ENCODE results near the gene IZUMO1.

DNA sequence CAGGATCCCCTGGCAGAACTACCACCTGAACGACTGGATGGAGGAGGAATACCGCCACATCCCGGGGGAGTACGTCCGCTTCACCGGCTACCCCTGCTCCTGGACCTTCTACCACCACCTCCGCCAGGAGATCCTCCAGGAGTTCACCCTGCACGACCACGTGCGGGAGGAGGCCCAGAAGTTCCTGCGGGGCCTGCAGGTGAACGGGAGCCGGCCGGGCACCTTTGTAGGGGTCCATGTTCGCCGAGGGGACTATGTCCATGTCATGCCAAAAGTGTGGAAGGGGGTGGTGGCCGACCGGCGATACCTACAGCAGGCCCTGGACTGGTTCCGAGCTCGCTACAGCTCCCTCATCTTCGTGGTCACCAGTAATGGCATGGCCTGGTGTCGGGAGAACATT lies 43.4 kb downstream of the IZUMO1 start:
- TF ChIP-seq, protein P1, sequence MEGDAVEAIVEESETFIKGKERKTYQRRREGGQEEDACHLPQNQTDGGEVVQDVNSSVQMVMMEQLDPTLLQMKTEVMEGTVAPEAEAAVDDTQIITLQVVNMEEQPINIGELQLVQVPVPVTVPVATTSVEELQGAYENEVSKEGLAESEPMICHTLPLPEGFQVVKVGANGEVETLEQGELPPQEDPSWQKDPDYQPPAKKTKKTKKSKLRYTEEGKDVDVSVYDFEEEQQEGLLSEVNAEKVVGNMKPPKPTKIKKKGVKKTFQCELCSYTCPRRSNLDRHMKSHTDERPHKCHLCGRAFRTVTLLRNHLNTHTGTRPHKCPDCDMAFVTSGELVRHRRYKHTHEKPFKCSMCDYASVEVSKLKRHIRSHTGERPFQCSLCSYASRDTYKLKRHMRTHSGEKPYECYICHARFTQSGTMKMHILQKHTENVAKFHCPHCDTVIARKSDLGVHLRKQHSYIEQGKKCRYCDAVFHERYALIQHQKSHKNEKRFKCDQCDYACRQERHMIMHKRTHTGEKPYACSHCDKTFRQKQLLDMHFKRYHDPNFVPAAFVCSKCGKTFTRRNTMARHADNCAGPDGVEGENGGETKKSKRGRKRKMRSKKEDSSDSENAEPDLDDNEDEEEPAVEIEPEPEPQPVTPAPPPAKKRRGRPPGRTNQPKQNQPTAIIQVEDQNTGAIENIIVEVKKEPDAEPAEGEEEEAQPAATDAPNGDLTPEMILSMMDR (IDR thresholded peaks at IDR 0.05 in 4 of 5, conservative IDR thresholded peaks at IDR 0.05 in 1 of 5): no peak
- no peak for TF ChIP-seq POLR2A (IDR thresholded peaks at IDR 0.05)

Data from gastrocnemius medialis (tissue), 4 donors.